AG08395 (cell line): ENCODE results near the gene SGCD.
A peak's percentile ranks its signal among the peaks of the same experiment; 100 is the strongest.

Source experiments
- DNase-seq: peaks from one replicate; pipeline ENCODE4 v3.0.0; 2012; ENCODE audit warnings: mixed read lengths, low spot score

Gene SGCD

DNA sequence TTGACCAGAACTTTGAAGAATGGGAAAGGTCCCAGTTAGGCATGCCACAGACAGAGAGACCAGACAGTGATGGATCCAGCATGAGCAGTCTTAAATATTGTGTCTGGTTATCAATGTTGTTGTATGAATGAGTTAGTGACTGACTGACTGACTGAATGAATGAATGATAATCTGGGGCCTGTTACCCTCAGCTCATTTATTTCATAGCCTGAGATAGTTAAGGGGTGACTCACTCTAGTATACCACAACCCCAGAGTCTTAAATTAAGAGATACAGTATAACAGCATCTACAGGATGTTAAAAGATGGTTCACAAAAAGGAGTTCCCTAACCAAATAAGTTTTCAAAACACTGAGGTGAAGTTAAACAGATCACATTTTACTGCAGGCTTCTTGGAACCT, 133.5 kb downstream of the SGCD start:
- DNase-seq: peak; percentile 16

DNA sequence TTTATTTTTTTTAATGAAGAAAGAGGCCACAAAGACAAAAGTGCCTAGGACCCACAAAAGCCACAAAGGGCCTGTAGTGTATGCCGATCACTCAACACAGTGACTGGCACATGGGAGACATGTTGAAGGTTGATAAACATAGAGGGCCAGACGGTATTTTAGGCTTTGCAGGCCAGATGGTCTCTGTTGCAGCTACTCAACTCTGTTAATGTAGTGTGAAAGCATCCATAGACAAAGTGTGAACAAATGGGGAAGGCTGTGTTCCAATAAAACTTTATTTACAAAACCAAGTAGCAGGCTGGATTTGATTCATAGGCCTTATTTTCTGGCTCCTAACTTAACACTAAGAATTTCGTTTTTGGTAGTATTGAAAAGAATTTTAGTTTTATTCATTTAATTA, 139.9 kb downstream of the SGCD start:
- no peak for DNase-seq

DNA sequence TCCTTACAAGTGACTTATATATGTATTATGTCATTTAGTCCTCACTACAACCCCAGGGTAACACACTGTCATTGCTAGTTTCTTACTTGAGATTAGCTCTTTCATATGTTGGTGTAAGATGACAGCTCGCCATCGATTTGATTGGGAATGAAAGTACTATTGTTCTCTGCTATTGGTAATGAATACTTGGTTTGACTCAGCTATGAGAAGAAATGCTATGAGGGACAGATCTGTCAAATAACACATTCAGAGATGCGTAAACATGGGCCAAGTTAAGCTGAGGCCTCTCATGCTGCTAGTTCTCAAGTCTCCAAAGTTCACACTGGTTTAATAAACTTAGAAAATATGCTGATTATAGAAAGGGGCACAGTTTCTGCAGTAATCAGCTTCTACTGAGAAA, 142.7 kb downstream of the SGCD start:
- DNase-seq: no peak

DNA sequence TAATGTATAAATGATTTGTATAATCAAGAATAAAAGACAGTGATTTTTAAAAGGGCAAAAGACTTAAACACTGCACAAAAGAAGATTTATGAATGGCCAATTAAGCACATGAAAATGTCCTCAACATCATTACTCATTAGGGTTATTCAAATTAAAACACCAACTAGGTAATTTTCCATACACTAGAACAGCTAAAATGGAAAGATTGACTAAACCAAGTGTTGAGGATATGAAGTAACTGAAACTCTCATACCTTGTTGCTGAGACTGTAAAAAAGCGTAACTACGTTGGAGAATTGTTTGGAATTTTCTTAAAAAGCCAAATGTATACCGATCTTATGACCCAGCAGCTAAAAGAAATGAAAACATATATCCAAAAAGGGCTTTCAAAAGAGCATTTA, 144.9 kb downstream of the SGCD start:
- no peak for DNase-seq

DNA sequence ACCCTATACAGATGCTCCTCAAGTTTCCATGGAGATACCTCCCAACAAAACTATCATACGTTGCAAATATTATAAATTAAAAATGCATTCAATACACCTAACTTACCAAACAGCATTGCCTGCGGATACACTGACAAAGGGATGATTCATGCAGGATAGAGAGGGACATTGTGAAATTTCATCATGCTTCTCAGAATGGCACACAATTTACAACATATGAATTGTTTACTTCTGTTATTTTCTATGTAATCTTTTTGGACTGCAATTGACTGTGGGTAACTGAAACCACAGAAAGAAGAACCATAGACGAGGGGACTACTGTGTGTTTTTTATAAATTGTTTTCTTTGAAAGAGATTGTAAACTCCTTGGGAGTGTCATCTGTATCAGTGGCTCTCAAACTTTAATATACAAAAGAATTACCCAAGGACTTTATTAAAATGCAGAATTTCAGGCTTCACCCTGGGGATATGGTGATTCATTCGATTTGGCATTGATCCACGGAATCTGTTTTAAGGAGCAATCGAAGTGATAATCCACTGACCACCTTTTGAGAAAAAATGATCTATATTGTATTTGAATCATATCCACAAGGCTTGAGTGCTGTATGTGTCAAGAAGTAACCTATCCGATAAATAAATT, 146.4 kb downstream of the SGCD start:
- peak; percentile 22 for DNase-seq

DNA sequence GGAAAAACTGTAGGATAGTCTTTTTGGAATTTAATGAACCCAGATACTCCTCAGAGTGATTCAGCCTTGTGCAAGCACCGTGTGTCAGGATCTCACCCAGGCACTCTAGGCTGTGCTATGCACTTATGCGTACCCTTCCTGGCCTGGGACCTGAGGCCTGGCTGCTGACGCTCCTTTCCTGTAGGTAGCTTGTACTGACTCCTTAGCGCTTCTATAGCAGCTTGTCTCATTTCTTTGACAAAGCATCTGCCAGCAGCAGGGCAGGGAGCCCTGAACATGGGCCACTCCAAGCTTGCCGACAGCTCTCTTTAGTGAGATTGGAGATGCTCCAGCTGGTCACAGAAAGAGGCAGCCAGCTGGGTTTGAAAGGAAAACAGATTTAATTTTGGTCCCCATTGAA, 147.3 kb downstream of the SGCD start:
- peak; percentile 30 for DNase-seq

DNA sequence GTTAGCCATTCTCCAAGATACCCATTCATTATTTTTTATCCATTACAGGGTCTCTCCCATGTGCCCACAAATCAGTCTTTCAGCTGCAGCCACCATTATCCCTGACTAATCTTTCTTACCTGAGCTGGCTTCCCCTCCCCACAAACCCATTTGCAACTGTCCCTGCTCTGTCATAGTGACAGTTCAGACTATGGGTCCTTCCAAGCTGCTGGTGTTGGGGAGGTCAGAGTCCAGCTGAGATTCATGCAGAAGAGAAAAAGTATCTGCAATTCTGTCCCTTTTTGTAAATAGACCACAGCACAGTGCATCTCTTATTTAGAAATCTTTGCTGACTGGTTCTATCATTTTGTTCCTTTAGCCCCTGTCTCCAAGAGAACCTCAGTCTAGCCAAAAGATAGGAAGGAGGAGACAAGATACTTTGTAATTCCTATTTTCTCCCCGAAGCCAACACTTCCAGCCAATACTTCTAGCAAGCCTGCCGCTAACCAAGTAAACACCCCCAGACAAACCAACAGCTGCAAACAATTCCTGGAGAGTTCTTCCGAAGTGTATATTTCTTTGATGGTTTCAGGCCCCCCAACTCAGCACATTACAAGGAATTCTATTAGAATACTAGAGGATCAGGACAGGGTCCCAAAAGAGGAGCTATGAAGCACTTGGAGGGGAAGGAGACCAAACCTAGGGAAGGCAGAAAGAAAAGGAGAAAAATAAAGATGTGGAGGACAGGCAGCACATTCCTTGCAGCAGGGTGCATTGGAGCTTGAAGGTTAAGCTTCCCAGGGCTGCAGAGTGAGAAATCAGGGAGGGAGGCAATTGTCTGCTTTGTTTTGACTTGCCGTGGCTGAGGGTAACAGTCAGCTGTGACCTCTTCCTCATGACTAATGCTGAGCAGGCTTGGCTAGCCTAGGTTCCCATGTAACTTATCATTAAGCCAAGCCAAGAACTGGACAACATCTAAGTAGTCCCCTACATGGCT, 148.5 kb downstream of the SGCD start:
- peak; percentile 92 for DNase-seq

DNA sequence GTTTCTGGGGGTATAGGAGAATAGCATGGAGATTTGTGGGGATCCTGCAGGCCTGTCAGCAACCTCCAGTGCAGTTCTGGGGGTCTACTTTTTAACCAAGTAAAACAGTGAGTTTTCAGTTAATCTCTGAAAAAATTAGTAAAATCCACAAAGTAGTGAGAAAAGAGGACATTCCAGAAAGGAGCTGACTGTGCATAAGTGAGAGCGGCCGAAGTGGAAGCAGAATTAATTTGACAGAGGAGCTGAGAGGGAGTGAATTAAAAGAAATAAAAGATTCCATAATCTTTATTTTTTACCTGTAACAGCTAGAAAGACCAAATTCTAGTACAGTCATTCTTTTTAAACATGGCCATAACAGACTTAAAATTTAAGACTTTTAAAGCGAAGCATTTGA, 149.2 kb downstream of the SGCD start:
- no peak for DNase-seq

DNA sequence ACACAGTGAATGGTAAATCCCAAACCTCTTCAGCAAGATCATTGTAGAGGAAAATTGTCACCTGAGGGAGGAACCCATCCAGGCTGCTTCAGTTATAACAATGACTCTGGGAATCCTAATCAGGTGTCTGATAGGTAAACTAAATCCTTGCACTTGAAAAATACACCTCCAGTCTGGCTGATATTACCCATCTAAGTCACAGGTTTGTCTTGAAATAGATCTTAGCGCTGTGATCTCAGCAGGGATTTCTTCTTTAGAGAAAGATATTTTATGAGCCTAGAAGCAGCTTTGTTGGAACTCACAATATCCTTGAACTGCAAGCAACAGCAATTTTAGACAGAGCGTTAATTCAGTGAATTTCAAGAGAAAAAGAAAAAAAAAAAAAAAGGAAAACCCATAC, 149.7 kb downstream of the SGCD start:
- no peak for DNase-seq

DNA sequence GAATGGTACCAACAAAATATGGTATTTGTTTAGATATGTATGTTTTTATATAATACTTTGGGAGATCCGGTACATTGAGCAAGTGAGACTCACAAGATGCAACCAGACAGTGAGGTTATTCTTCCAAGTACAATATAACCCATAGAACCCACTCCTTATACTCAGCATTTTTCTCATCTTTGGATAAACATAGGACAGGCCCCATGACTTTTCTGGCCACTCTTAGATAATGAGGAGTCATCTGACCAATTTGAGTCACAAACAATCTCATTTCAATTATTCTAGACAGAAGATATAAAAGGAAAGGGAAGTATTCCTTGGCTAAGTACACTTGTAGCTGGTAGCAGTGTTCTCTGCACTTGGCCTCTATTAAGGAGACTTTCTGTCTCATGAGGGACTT, 150.2 kb downstream of the SGCD start:
- DNase-seq: no peak

DNA sequence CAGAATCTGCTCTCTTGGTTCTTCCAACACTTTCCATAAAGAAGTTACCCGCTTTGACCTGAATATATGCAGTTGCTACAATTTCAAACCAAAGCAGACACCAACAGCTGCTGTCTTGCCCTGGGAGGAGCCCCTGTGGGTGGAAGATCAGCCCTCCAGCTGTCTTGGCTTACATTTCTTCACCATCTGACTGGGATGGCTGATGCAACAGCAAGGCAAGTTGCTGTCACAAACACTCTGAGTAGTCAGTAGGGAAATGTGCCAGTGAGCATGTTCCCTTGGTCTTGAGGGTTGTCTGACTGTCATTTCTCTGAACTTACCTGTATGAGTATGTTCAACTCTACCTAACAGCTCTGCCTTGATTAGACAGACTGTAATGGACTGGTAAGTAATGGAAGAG, 152.9 kb downstream of the SGCD start:
- peak; percentile 72 for DNase-seq

DNA sequence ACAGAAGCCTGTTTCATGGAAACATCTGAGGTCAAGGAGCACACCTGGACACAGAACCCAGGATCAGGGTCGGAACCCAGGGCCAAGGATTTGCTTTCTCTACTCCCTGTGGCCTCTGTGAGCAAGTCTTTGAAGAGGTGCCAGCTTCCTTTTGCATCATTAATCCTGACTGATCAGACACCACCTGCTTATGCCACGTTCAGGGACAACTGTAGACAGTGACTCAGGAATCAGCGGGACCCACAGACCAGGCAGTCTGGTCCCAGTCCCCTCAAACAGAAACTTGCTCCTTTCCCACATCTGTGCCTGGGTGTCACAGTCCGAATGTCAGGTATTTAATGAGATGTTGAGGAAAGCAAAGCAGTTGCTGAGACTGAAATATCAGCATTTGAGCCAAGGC, 154.8 kb downstream of the SGCD start:
- DNase-seq: no peak

DNA sequence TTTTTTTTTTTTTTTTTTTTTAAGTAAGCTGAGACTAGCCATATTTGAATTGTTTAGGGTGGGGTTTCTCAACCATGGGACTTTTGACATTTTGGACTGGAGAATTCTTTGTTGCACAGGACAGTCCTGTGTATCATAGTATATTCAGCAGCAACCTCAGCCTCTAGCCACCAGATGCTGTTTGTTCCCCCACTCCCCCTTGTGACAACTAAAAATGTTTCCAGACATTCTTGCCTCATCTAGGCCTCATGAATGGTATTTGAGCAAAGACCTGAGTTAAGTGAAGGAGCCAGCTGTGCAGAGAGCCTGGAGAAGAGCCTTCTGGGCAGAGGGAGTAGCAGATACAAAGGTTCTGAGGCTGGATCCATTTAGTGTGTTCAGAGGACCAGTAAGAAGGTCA, 155.9 kb downstream of the SGCD start:
- no peak for DNase-seq

DNA sequence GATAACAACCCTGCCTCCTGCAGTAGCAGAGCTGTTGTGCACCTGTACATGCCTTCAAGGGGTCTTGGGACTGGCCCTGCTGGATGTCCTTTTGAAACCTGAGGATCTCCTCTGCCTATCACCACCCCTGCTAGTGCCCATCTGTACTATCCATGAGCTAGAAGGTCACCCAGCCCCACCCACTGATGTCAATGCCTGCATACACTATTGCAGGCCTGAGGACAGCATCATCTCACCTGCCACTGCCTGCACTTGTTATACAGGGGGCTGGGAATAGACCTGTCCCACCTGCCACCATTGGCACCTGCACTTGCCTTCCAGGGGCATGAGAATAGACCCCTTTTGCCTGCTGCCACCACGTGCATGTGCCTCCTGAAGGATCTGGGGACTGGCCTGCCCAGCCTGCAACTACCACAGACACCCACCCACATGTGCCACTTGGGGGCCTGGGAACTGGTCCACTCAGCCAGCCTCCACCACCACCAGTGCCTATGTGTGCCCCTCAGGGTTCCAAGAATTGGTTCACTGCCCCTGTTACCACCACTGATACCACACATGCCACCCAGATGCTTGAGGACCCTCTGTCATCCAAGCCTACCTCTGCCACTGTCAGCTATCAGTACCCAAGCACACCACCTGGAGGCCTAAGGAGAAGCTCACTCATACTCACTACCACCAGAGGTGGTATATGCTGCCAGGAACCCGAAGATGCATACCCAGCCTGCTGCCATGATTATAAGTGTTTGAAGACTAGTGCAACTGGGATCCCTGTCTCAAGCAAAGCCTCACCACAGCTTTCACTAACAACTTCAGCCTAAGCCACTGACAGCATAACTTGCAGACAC, 159.7 kb downstream of the SGCD start:
- DNase-seq: no peak

DNA sequence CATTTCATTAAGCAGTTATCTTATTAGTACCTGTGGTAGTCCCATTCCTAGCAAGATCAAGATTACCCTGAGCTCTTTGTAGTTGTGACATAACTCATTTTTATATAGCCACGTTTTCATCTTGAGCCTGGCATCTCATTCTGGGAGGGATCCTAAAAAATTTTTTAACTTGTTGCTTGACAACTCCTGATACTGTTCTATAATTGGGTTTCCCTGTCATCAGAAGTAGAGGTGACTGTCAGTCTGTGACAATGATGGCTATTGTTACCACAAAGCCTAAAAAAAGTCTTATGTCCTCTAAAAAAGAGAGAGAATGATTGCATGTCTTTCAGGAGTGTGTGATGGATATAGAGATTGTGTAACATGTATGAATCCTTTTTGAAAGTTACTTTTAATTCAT, 164.8 kb downstream of the SGCD start:
- DNase-seq: no peak

DNA sequence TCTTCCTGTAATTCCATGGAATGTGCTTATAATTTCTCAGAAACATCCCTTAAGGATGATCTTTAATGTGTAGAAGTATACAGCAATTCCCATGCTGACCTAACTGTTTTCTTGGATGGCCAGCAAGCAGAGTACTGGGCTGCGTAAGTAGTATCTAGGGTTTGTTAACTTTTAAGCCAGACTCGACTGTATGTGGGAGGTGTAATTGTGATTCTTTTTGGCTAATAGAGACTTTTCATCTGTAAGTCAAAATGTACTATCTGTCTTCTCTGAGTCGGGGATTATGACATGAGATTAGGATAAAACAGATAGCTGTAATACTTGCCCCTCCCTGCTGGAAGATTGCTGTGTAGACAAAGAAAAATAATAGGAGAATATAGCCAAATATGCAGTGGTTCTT, 169.3 kb downstream of the SGCD start:
- DNase-seq: no peak

DNA sequence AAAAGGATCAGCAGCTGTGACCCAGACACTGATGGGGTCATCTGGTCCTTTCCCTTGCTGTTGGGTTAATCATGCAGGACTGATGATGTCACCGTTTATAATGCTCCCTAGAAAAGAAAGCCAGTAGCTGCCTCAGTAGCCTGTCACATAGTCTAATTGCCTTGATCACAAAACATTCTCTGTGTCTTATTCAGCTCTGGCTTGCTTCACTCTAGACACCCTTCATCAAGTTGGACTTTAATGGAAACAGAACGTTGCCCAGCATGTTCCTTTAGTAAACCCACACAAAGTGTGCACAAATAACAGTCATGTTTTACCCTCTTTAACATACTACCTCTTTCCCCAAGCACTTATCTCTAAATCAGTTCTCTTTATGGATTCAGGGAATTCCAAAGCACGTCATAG, 170.8 kb downstream of the SGCD start:
- peak; percentile 65 for DNase-seq

DNA sequence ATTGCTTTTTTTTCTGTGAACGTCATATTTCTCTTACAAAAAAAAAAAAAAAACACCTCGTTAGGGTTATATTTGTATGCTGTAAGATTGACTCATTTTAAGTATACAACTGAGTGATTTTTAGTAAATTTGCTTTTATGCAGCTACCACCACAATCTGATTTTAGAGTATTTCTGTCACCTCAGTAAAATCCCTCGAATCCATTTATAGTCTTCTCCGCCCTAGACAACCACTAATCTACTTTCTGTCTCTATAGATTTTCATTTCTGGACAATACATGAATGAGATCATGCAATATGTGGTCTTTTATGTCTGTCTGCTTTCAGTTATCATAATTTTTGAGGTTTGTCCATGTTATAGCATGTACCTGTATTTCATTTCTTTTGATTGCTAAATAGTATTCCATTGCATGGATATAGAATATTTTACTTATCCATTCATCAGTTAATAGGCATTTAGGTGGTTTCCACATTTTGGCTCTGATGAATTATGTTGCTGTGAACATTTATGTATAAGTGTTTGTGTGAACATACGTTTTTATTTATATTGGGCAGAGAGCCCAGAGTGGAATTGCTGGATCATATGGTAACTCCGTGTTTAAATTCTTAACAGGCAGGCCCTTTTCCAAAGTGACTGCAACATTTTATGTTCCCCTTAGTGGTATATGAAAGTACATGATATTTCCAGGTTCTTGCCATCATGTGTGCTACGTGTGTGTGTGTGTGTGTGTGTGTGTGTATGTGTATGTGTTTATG, 171.4 kb downstream of the SGCD start:
- DNase-seq: no peak

DNA sequence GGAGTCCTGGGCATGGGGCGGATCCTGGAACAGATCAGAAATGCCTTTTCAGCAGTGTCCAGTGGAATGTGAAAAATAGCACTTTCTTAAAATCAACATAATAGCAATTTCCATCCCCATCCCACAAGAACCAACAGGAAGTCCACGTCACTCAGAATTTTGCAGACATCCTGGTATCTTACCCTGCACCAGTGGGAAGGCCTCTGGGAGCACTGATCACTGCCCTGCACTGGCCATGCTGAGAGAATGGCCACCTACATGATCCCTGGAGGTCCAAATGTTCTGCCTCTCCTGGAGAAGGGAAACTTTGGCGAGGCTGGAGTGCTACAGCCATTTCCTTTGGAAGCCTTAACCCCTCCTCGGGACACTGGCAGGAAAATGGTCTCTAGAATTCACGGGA, 173.8 kb downstream of the SGCD start:
- no peak for DNase-seq

DNA sequence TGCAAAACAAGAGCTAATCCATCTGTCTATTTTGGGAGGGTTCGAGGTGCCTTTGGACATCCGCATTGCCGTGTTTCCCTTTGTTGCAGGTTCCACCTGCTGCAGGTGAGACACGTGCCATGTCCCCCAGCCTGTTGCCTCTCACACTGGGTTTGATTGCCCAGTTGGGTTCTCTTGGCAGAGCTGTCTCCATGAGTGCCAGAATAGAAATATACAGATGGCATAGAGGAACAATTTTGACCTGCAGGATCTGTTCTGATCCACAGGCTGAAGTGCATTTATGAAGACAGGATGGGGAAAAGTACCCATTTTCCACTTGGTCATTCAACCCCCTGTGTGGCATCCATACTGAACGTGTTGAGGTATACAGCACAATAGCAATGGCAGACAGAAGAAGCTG, 178.1 kb downstream of the SGCD start:
- no peak for DNase-seq

DNA sequence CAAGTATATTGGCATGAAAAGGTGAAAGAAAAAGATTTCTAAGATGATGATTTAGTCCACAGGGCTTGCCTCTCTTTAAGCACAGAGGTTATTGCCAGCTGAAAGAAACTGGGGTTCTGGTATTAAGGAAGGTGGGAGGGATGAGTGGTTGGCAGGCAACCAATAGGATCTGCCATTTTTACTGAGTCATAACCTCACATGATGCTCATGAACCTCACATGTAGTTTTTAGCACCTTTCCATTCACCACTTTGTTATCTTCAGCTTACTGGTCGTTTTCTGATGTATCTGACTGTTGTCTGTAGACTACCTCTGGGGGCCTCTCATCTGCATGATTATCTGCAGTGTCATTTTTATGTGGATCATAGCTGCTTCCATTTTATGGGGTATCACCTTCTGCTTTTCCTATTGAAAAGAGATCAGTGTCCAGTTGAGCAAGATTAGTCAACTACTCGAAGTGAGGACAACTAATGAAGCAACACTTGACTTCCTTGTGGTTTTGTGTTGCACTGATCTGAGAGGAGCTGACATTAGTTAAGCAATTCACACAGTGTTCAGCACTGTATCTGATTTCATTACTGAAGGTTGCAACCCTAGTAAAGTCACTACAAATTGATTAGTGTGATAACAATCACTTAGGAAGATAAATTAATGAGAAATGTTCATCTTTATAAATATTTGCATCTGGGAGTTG, 186.3 kb downstream of the SGCD start:
- no peak for DNase-seq
